Smooth muscle cell (in vitro differentiated cells): Measurements from ENCODE around the gene E4F1. TPM values are rescaled to one million over a fixed set of nuclear protein-coding genes. Genes with fewer than 3 reads are reported as not detected.

ENCODE experiments used
- DNase-seq: peaks from one replicate; lab custom pipeline; 2025; ENCODE audit not compliant: unreplicated experiment; lab: John Stamatoyannopoulos, UW
- H2AFZ ChIP-seq: fragments of 200-600 bp; sonication (generic); 2 replicates; pipeline ENCODE4 v1.6.0; 2016; ENCODE audit warnings: antibody characterized with exemption, low read depth, mild to moderate bottlenecking
- H3F3A ChIP-seq: fragments of 200-600 bp; sonication (generic); 2 replicates; pipeline ENCODE4 v1.6.0; 2017; ENCODE audit warnings: antibody characterized with exemption, low read depth
- H3K27ac ChIP-seq: fragments of 200-600 bp; sonication (generic); 2 replicates; pipeline ENCODE4 v1.5.1; 2016; ENCODE audit warnings: low read depth, mild to moderate bottlenecking
- H3K27me3 ChIP-seq: fragments of 200-600 bp; sonication (generic); 2 replicates; pipeline ENCODE4 v1.6.1; 2016; ENCODE audit warnings: low read depth, mild to moderate bottlenecking
- H3K36me3 ChIP-seq: fragments of 200-600 bp; sonication (generic); 2 replicates; pipeline ENCODE4 v1.5.1; 2016; ENCODE audit warnings: low read depth
- H3K4me1 ChIP-seq: fragments of 200-600 bp; sonication (generic); 2 replicates; pipeline ENCODE4 v1.5.1; 2016; ENCODE audit warnings: low read depth
- H3K4me2 ChIP-seq: fragments of 200-600 bp; sonication (generic); 2 replicates; pipeline ENCODE4 v1.6.0; 2016; ENCODE audit warnings: mild to moderate bottlenecking
- H3K4me3 ChIP-seq: fragments of 200-600 bp; sonication (generic); 2 replicates; pipeline ENCODE4 v1.5.1; 2016; ENCODE audit warnings: mild to moderate bottlenecking
- H3K79me2 ChIP-seq: fragments of 200-600 bp; sonication (generic); 2 replicates; pipeline ENCODE4 v1.6.0; 2016; ENCODE audit warnings: low read depth, mild to moderate bottlenecking
- H3K9ac ChIP-seq: fragments of 200-600 bp; sonication (generic); 2 replicates; pipeline ENCODE4 v1.6.0; 2016; ENCODE audit warnings: low read depth
- H3K9me3 ChIP-seq: fragments of 200-600 bp; sonication (generic); replicated peaks from 2 replicates; pipeline ENCODE4 v1.5.1; 2016; ENCODE audit warnings: low read depth
- H4K20me1 ChIP-seq: fragments of 200-600 bp; sonication (generic); 2 replicates; pipeline ENCODE4 v1.6.0; 2016; ENCODE audit warnings: low read depth
- CTCF ChIP-seq: fragments of 200-600 bp; sonication (generic); IDR thresholded peaks from 2 replicates; pipeline ENCODE4 v1.5.1; 2017; ENCODE audit warnings: borderline replicate concordance, mild to moderate bottlenecking, antibody characterized with exemption; ENCODE audit not compliant: insufficient read depth, poor library complexity, severe bottlenecking
- WGBS: methylation state at CpG from one replicate; pipeline ENCODE4 v1.1.7; 2016; ENCODE audit warnings: low lambda C conversion rate; 5-methylcytosine and 5-hydroxymethylcytosine counted together
- polyA plus RNA-seq: library from polyadenylated mRNA; unstranded; fragments of >200 nt; fragmentation: Nextera tagmentation; extraction: Ambion mirVana; gene quantifications from 2 replicates; pipeline ENCODE4 v1.2.1, GENCODE V29; 2016
- total RNA-seq: library from RNA; depleted of rRNA; stranded (reverse); fragments of >200 nt; gene quantifications from 2 replicates; pipeline ENCODE4 v1.2.3, GENCODE V29; 2014

The E4F1 gene
- total and polyA plus RNA-seq, 2 experiments from 2014 or later, result 12.1 to 22.4 TPM

GRCh38 chr16:2229632-2230250 lies 6.3 kb downstream of the E4F1 start:
- Histone ChIP-seq H3K4me1 (peaks cover under 1% of the 10 kb centered on the region), H3K9ac (no peak overlapping the region)
- TF ChIP-seq CTCF, result no peak

DNA sequence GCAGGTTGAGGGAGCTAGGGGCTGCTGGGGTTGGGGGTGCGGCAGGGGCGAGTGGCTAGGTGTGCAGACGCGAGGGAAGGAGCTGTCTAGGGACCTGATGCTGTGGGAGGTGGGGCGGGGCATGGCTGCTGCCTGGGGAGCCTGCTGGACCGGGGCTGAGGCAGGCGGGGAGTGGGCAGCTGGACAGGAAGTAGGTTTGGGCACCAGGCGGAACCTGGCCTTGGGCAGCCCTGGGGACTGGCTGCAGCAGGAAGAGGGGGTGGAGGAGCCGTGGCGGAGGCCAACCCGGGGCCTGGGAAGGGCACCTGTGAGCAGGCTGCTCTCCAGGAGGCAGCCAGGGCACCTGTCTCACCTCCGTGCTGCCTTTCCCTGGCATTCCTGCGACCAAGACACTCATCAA lies 7.0 kb downstream of the E4F1 start:
- no peaks in the 10 kb centered on the region for H3K9me3 ChIP-seq
- no peak overlapping the region for H3K9ac ChIP-seq
- no peak for TF ChIP-seq CTCF
- no peak overlapping the region for H2AFZ ChIP-seq
- no peak for DNase-seq
- H3F3A ChIP-seq, result no peaks in the 10 kb centered on the region
- H3K27ac ChIP-seq, result no peak overlapping the region
- no peak overlapping the region for H3K4me3 ChIP-seq
- H3K27me3 ChIP-seq, result no peaks in the 10 kb centered on the region
- no peak overlapping the region for H3K4me2 ChIP-seq
- no peaks in the 10 kb centered on the region for H3K36me3 ChIP-seq
- peaks cover 33% of the 10 kb centered on the region for H3K79me2 ChIP-seq
- H4K20me1 ChIP-seq, result peaks cover 78% of the 10 kb centered on the region
- WGBS, result 97% methylated on average over 8 of the region's 13 CpGs
- no peaks in the 10 kb centered on the region for H3K4me1 ChIP-seq

More at GRCh38 chr16:2229632-2230250, 6.3 kb downstream of the E4F1 start:
- Histone ChIP-seq H3K79me2 (peaks cover 40% of the 10 kb centered on the region), H3F3A (no peaks in the 10 kb centered on the region), H3K9me3 (no peaks in the 10 kb centered on the region), H2AFZ (no peak overlapping the region), H3K4me2 (no peak overlapping the region), H3K27ac (no peak overlapping the region), H3K36me3 (no peaks in the 10 kb centered on the region), H3K4me3 (no peak overlapping the region), H3K27me3 (no peaks in the 10 kb centered on the region), H4K20me1 (peaks cover 75% of the 10 kb centered on the region)
- WGBS, result 95% methylated on average over 22 of the region's 23 CpGs
- DNase-seq, result no peak

- H2AFZ ChIP-seq, result no peak overlapping the region
- H3K27ac ChIP-seq, result no peak overlapping the region
- no peaks in the 10 kb centered on the region for H3F3A ChIP-seq
- no peak for DNase-seq
- H3K36me3 ChIP-seq, result no peaks in the 10 kb centered on the region
- peaks cover 24% of the 10 kb centered on the region for H3K79me2 ChIP-seq
- H4K20me1 ChIP-seq, result peaks cover 81% of the 10 kb centered on the region
- peaks cover 3% of the 10 kb centered on the region for H3K27me3 ChIP-seq
- 79% methylated on average over 29 of the region's 29 CpGs for WGBS
- H3K4me2 ChIP-seq, result no peak overlapping the region
- no peaks in the 10 kb centered on the region for H3K9me3 ChIP-seq
- H3K9ac ChIP-seq, result no peak overlapping the region
- H3K4me1 ChIP-seq, result peaks cover 2% of the 10 kb centered on the region
- no peak for TF ChIP-seq CTCF
- no peak overlapping the region for H3K4me3 ChIP-seq
Measured at GRCh38 chr16:2231016-2231931, 7.9 kb downstream of the E4F1 start.
